HL-60 (cell line): ENCODE measurements around the gene OR10V1.

ENCODE experiments used
- GABPA ChIP-seq: IDR thresholded peaks from 2 replicates; pipeline ENCODE4 v1.6.1; 2012; ENCODE audit warnings: low read depth
- POLR2AphosphoS5 ChIP-seq: IDR thresholded peaks from 2 replicates; pipeline ENCODE4 v1.6.1; 2012; ENCODE audit warnings: low read depth
- TF ChIP-seq, protein P1 (sequence below): IDR thresholded peaks from one replicate; pipeline ENCODE4 v1.5.1; 2011; ENCODE audit warnings: low read length, control low read depth, inconsistent platforms; ENCODE audit not compliant: insufficient read depth

GRCh38 chr11:59727426-59727825 is 13.8 kb upstream of the OR10V1 start:
- TF ChIP-seq, protein P1, sequence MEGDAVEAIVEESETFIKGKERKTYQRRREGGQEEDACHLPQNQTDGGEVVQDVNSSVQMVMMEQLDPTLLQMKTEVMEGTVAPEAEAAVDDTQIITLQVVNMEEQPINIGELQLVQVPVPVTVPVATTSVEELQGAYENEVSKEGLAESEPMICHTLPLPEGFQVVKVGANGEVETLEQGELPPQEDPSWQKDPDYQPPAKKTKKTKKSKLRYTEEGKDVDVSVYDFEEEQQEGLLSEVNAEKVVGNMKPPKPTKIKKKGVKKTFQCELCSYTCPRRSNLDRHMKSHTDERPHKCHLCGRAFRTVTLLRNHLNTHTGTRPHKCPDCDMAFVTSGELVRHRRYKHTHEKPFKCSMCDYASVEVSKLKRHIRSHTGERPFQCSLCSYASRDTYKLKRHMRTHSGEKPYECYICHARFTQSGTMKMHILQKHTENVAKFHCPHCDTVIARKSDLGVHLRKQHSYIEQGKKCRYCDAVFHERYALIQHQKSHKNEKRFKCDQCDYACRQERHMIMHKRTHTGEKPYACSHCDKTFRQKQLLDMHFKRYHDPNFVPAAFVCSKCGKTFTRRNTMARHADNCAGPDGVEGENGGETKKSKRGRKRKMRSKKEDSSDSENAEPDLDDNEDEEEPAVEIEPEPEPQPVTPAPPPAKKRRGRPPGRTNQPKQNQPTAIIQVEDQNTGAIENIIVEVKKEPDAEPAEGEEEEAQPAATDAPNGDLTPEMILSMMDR: no peak
- no peak for TF ChIP-seq POLR2AphosphoS5
- no peak for TF ChIP-seq GABPA
